ENCODE results near the gene GALNT10.

Gene GALNT10

GRCh38 chr5:154455585-154455984, 265.1 kb downstream of the GALNT10 start:
- no peak for DNase-seq

GRCh38 chr5:154456540-154456939, 266.0 kb downstream of the GALNT10 start:
- no peak for DNase-seq

- no peak for DNase-seq
Observed at GRCh38 chr5:154459015-154459414, 268.5 kb downstream of the GALNT10 start.

GRCh38 chr5:154460172-154460571, 269.6 kb downstream of the GALNT10 start:
- no peak for DNase-seq

- no peak for DNase-seq
Observed at GRCh38 chr5:154461531-154461930, 271.0 kb downstream of the GALNT10 start.

DNA sequence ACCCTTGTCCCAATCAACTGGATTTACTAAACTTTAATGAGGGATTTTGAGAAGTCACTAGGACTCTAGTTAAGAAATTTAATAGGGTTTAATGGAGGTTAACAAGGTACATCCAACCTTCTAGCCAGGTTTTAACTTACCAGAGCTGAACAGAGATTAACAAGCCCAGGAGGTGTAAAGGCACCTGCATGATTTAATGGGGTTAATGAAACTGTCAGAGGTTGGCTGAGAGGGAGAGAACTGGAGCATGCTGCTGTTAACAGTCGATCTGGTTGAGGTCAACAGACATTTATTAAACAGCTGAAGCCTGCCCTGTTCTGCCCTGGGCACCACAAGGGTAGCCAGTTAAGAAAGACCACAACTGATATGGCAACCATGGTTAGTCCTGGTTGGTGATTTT, 273.9 kb downstream of the GALNT10 start:
- no peak for DNase-seq

DNA sequence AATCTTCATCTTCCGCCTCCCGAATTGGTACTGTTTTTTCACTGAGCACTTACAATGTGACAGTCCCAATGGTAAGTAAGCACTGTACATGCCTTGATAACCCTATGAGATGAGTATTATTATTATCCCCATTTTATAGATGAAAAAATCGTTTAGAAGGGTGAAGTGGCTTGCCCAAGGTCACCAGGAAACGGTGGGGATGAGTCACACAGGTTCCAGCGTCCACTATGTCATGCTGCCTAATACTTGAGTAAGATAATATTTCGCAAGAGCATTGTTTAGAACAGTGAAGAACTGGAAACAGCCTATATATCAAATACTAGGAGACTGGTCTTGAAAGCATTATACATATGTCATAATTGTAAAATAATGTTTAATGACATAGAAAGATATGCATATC, 274.6 kb downstream of the GALNT10 start:
- no peak for DNase-seq

- no peak for DNase-seq
Observed at GRCh38 chr5:154466147-154466546, 275.6 kb downstream of the GALNT10 start.

GRCh38 chr5:154466671-154467070, 276.1 kb downstream of the GALNT10 start:
- no peak for DNase-seq

- DNase-seq, result peak; percentile 84
Observed at GRCh38 chr5:154467655-154468354, 277.3 kb downstream of the GALNT10 start.

GRCh38 chr5:154470137-154470536, 279.6 kb downstream of the GALNT10 start:
- DNase-seq, result no peak
